Measurements from ENCODE around the gene SPTBN4.

DNA sequence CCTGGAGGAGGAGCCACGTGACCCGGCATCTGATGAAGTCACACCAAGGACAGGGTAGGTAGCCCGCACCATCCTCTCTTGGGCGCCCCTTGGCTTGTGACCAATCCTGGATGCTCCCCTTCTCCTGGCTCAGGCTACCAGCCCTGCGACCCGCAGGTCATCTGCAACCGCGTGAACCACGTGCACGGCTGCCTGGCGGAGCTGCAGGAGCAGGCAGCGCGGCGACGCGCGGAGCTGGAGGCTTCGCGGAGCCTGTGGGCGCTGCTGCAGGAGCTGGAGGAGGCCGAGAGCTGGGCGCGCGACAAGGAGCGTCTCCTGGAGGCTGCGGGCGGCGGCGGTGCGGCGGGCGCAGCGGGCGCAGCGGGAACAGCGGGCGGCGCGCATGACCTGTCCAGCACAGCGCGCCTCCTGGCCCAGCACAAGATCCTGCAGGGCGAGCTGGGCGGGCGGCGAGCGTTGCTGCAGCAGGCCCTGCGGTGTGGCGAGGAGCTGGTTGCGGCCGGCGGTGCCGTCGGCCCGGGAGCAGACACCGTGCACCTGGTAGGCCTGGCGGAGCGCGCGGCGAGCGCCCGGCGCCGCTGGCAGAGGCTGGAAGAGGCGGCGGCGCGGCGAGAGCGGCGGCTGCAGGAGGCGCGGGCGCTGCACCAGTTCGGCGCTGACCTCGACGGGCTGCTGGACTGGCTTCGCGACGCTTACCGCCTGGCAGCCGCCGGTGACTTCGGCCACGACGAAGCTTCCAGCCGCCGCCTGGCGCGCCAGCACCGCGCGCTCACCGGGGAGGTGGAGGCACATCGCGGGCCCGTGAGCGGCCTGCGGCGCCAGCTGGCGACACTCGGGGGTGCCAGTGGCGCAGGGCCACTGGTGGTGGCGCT lies 45.9 kb downstream of the SPTBN4 start:
- TF ChIP-seq POLR2A (IDR thresholded peaks at IDR 0.05) = no peak
- no peak for TF ChIP-seq CTCF (IDR thresholded peaks at IDR 0.05)
- TF ChIP-seq EP300 (IDR thresholded peaks at IDR 0.05) = no peak
- no peak for TF ChIP-seq POLR2AphosphoS5 (IDR thresholded peaks at IDR 0.05)

Measured in gastroesophageal sphincter (tissue), 3 donors.